PC-9 (cell line): Measurements from ENCODE around the gene ZFHX3. TPM values are rescaled to one million over a fixed set of nuclear protein-coding genes. Genes with fewer than 3 reads are reported as not detected.

Experiments used
- BruUV-seq: library from RNA; stranded (reverse); fragments of 400-500 nt; replicated peaks from 2 replicates; lab custom pipeline; 2021; lab: Mats Ljungman, UMichigan
- CTCF ChIA-PET: fragments of 300-600 bp; sonication (Branson Sonifier 250); formaldehyde crosslinking; loops from one replicate; lab custom pipeline; 2022; ENCODE audit warnings: antibody characterized with exemption; lab: Charles Lee
- POLR2A ChIA-PET: fragments of 300-600 bp; sonication (Branson Sonifier 250); formaldehyde crosslinking; loops from one replicate; lab custom pipeline; 2022; ENCODE audit warnings: antibody characterized with exemption; ENCODE audit not compliant: unreplicated experiment; lab: Charles Lee
- DNase-seq, 2 experiments: peaks; one replicate each; pipeline versions ENCODE4 v3.0.0 to v3.0.0-alpha.2; 2015 to 2022; ENCODE audit warnings: mixed read lengths in 1 of 2
- H2AFZ ChIP-seq: fragments of 200-600 bp; sonication (generic); 2 replicates; pipeline ENCODE4 v1.8.1; 2017; ENCODE audit warnings: antibody characterized with exemption
- H3F3A ChIP-seq: fragments of 200-600 bp; sonication (generic); 2 replicates; pipeline ENCODE4 v1.8.1; 2017; ENCODE audit warnings: antibody characterized with exemption, mild to moderate bottlenecking, low read depth; ENCODE audit not compliant: insufficient read depth
- H3K27ac ChIP-seq: fragments of 200-600 bp; sonication (generic); 2 replicates; pipeline ENCODE4 v1.6.1; 2016; ENCODE audit warnings: mixed run types
- H3K27me3 ChIP-seq: fragments of 200-600 bp; sonication (generic); 2 replicates; pipeline ENCODE4 v1.6.1; 2016; ENCODE audit warnings: low read depth, mixed run types; ENCODE audit not compliant: insufficient read depth
- H3K36me3 ChIP-seq: fragments of 200-600 bp; sonication (generic); 2 replicates; pipeline ENCODE4 v1.6.1; 2016; ENCODE audit warnings: low read depth, mixed run types
- H3K4me1 ChIP-seq: fragments of 200-600 bp; sonication (generic); replicated peaks from 2 replicates; pipeline ENCODE4 v1.6.1; 2016; ENCODE audit warnings: mixed run types; ENCODE audit not compliant: insufficient read depth
- H3K4me2 ChIP-seq: fragments of 200-600 bp; sonication (generic); 2 replicates; pipeline ENCODE4 v1.6.1; 2017; ENCODE audit warnings: mixed run types
- H3K4me3 ChIP-seq: fragments of 200-600 bp; sonication (generic); 2 replicates; pipeline ENCODE4 v1.6.1; 2016; ENCODE audit warnings: mixed run types
- H3K79me2 ChIP-seq: fragments of 200-600 bp; sonication (generic); 2 replicates; pipeline ENCODE4 v1.6.1; 2017; ENCODE audit warnings: low read depth, mixed run types
- H3K9me2 ChIP-seq: fragments of 200-600 bp; sonication (generic); 2 replicates; pipeline ENCODE4 v1.8.1; 2017; ENCODE audit warnings: mild to moderate bottlenecking; ENCODE audit not compliant: insufficient read depth
- H3K9me3 ChIP-seq: fragments of 200-600 bp; sonication (generic); 2 replicates; pipeline ENCODE4 v1.8.1; 2016; ENCODE audit warnings: low read depth; ENCODE audit not compliant: insufficient read depth
- H4K20me1 ChIP-seq: fragments of 200-600 bp; sonication (generic); 2 replicates; pipeline ENCODE4 v1.8.1; 2017; ENCODE audit not compliant: insufficient read depth
- CTCF ChIP-seq: fragments of 200-600 bp; sonication (generic); conservative IDR thresholded peaks from 2 replicates; pipeline ENCODE4 v1.6.1; 2017; ENCODE audit warnings: mixed run types, antibody characterized with exemption, mild to moderate bottlenecking, moderate library complexity
- EZH2 ChIP-seq: fragments of 200-600 bp; sonication (generic); IDR thresholded peaks from 2 replicates; pipeline ENCODE4 v1.8.0; 2017; ENCODE audit warnings: antibody characterized with exemption, low read depth
- intact Hi-C: fragments of 100-400 bp; cut with micrococcal nuclease; formaldehyde crosslinking; loops from one replicate; pipeline ENCODE4 v1.10.0; 2022; ENCODE audit not compliant: unreplicated experiment
- total RNA-seq: library from RNA; stranded (reverse); gene quantifications from 2 replicates; pipeline ENCODE4 v1.2.3, GENCODE V29; 2021

Gene ZFHX3
- total RNA-seq, 1 experiment from 2014 or later, result 23.1 TPM

GRCh38 chr16:73058616-73059409, 10.9 kb upstream of the ZFHX3 start:
- peak overlapping the region; percentile 91 for H3K4me3 ChIP-seq
- H3K27ac ChIP-seq, result 0 out of 2 replicates have a peak overlapping the region, but pooled peaks have one; percentile 36
- H3K4me2 ChIP-seq, result peak overlapping the region; percentile 89
- peaks cover 44% of the 10 kb centered on the region for H3K4me1 ChIP-seq
- no TSS peak for BruUV-seq
- TF ChIP-seq EZH2 (no peak), CTCF (no peak)
- H3K9me3 ChIP-seq, result no peaks in the 10 kb centered on the region
- peaks cover 39% of the 10 kb centered on the region for H3F3A ChIP-seq
- intact Hi-C loops, result loop anchor here (10.0 kb wide), 1 partner anchor 394 kb away; no protein-coding TSS in a partner anchor
- CTCF ChIA-PET, result interaction anchor here (0.7 kb wide), 1 partner anchor 10 kb away, joined by 3 read pairs; no protein-coding TSS in a partner anchor
- peak in 1 of 2 experiments; percentile 34 for DNase-seq
- POLR2A ChIA-PET, result no interaction called here
- H3K27me3 ChIP-seq, result no peaks in the 10 kb centered on the region
- no peaks in the 10 kb centered on the region for H4K20me1 ChIP-seq
- peaks cover 33% of the 10 kb centered on the region for H3K79me2 ChIP-seq
- no peaks in the 10 kb centered on the region for H3K36me3 ChIP-seq
- no peaks in the 10 kb centered on the region for H3K9me2 ChIP-seq
- H2AFZ ChIP-seq, result peak overlapping the region; percentile 88

GRCh38 chr16:73058221-73058615, 10.3 kb upstream of the ZFHX3 start:
- Histone ChIP-seq H3K4me3 (peak overlapping the region; percentile 91; the same call in 1 of the 2 replicates), H3K9me3 (no peaks in the 10 kb centered on the region), H3K4me1 (peaks cover 50% of the 10 kb centered on the region), H3K79me2 (peaks cover 39% of the 10 kb centered on the region), H2AFZ (peak overlapping the region; percentile 71), H4K20me1 (no peaks in the 10 kb centered on the region), H3K27ac (0 out of 2 replicates have a peak overlapping the region, but pooled peaks have one; percentile 36), H3K36me3 (no peaks in the 10 kb centered on the region), H3K27me3 (no peaks in the 10 kb centered on the region), H3K9me2 (no peaks in the 10 kb centered on the region), H3F3A (peaks cover 41% of the 10 kb centered on the region), H3K4me2 (peak overlapping the region; percentile 33; the same call in 1 of the 2 replicates)
- ChIA-PET CTCF (interaction anchor here (0.7 kb wide), 1 partner anchor 9 kb away, joined by 3 read pairs; no protein-coding TSS in a partner anchor), POLR2A (no interaction called here)
- DNase-seq, result peak in 1 of 2 experiments; percentile 64
- TF ChIP-seq EZH2 (no peak), CTCF (no peak)
- no TSS peak for BruUV-seq
- intact Hi-C loops, result loop anchor here (10.0 kb wide), 1 partner anchor 393 kb away; no protein-coding TSS in a partner anchor

GRCh38 chr16:73057291-73058210, 9.6 kb upstream of the ZFHX3 start:
- peak in 1 of 2 experiments; percentile 32 for DNase-seq
- intact Hi-C loops, result loop anchor here (10.0 kb wide), 1 partner anchor 393 kb away; no protein-coding TSS in a partner anchor
- no peaks in the 10 kb centered on the region for H3K9me3 ChIP-seq
- no peaks in the 10 kb centered on the region for H3K36me3 ChIP-seq
- H3K4me2 ChIP-seq, result peak overlapping the region; percentile 91
- no peaks in the 10 kb centered on the region for H4K20me1 ChIP-seq
- CTCF ChIA-PET, result interaction anchor here (0.6 kb wide), 2 partner anchors 11 to 68 kb away, joined by 3 to 5 read pairs; no protein-coding TSS in a partner anchor
- peaks cover 41% of the 10 kb centered on the region for H3F3A ChIP-seq
- H3K79me2 ChIP-seq, result peaks cover 46% of the 10 kb centered on the region
- no peaks in the 10 kb centered on the region for H3K9me2 ChIP-seq
- H3K4me3 ChIP-seq, result peak overlapping the region; percentile 81
- H2AFZ ChIP-seq, result peak overlapping the region; percentile 69
- POLR2A ChIA-PET, result interaction anchor here (0.6 kb wide), 1 partner anchor 37 kb away, joined by 5 read pairs; no protein-coding TSS in a partner anchor
- H3K27ac ChIP-seq, result peak overlapping the region; percentile 86
- no TSS peak for BruUV-seq
- H3K4me1 ChIP-seq, result peaks cover 57% of the 10 kb centered on the region
- no peaks in the 10 kb centered on the region for H3K27me3 ChIP-seq
- TF ChIP-seq EZH2, result no peak
- TF ChIP-seq CTCF, result no peak; the same call in 1 of the 2 replicates
